Measurements from ENCODE around the gene PLCB1. TPM values are rescaled to one million over a fixed set of nuclear protein-coding genes. Genes with fewer than 3 reads are reported as not detected.

Gene PLCB1
- total and polyA plus RNA-seq, 2 donors (not counting 3 experiments of a cell fraction or from before 2014, with no cell fraction given), result 10.2 to 53.4 TPM

DNA sequence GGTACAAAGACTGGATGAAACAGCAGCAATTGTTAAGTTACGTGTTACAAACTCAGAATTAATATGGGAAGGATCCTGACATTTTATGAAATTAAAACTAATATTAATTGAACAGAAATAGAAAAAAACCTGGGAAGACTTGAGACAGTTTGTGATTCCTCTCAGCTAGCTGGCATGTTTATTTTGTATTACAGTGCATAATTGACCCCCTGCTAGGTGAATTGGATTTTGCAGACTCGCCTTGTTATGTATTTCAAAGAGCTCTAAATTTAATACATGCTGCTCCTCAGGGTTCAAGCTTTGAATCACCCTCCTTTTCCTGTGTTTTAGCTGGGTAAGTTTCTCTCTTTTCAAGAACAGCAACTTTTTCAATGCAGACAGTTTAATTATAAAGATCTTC, 339.4 kb downstream of the PLCB1 start:
- no peak for TF ChIP-seq GATA2 (IDR thresholded peaks at IDR 0.05; ENCODE audit: insufficient read depth, insufficient read length, low read depth, low read length)
- no peak for TF ChIP-seq EZH2 (IDR thresholded peaks at IDR 0.05; ENCODE audit: borderline replicate concordance, low read depth, low read length, severe bottlenecking)
- TF ChIP-seq POLR2AphosphoS5 (IDR thresholded peaks at IDR 0.05; ENCODE audit: insufficient read depth, low read depth, low read length), result no peak
- TF ChIP-seq CTCF (IDR thresholded peaks at IDR 0.05; ENCODE audit: extremely low read depth in 1 of 2, insufficient read depth in 1 of 2, low read depth in 1 of 2, low read length in 2 of 2), result no peak
- H4K20me1 ChIP-seq (replicated peaks; ENCODE audit: control insufficient read depth, extremely low read depth, insufficient read depth, low read length), result no peaks in the 10 kb centered on the region
- H3K27me3 ChIP-seq (ENCODE audit: control insufficient read depth in 2 of 2, insufficient read depth in 2 of 2, low read length in 2 of 2), result no peaks in the 10 kb centered on the region
- H3K9me3 ChIP-seq (replicated peaks; ENCODE audit: control insufficient read depth, insufficient read depth, low read length), result no peaks in the 10 kb centered on the region
- no peak overlapping the region for H3K9ac ChIP-seq (replicated peaks; ENCODE audit: extremely low read depth, insufficient read depth, low read length)
- dilution Hi-C loops (cut with MboI; ENCODE audit: extremely low pct_ligation_motif_present, low sequenced_read_pairs), result no loop called here
- no peaks in the 10 kb centered on the region for H3K9me1 ChIP-seq (replicated peaks; ENCODE audit: control insufficient read depth, extremely low read depth, insufficient read depth, low read length)
- no peak for DNase-seq (ENCODE audit: low read depth, low spot score)
- ChIA-PET POLR2A (no interaction called here), CTCF (interaction anchor here (1.1 kb wide), 1 partner anchor 75 kb away, joined by 3 read pairs; no protein-coding TSS in a partner anchor)
- no peaks in the 10 kb centered on the region for H3K79me2 ChIP-seq (ENCODE audit: control insufficient read depth, insufficient read depth, low read length)
- BruUV-seq (replicated peaks), result no TSS peak
- H2AFZ ChIP-seq (ENCODE audit: low read depth, low read length), result no peak overlapping the region
- no peak for FAIRE-seq
- intact Hi-C loops (cut with micrococcal nuclease), result no loop called here
- no peaks in the 10 kb centered on the region for H3K36me3 ChIP-seq (ENCODE audit: control insufficient read depth in 2 of 2, extremely low read depth in 1 of 2, insufficient read depth in 2 of 2, low read length in 2 of 2)
- no peaks in the 10 kb centered on the region for H3K4me1 ChIP-seq (ENCODE audit: control insufficient read depth, extremely low read depth, insufficient read depth, low read length)
- no peak overlapping the region for H3K4me3 ChIP-seq (replicated peaks in 1 of 3; ENCODE audit: insufficient read depth in 1 of 3, low read depth in 1 of 3, low read length in 3 of 3)
- H3K4me2 ChIP-seq (ENCODE audit: insufficient read depth, low read length), result no peak overlapping the region
- no peak overlapping the region for H3K27ac ChIP-seq (ENCODE audit: insufficient read depth, low read depth, low read length)

- dilution Hi-C loops (cut with MboI; ENCODE audit: extremely low pct_ligation_motif_present, low sequenced_read_pairs) (no loop called here), intact Hi-C loops (cut with micrococcal nuclease) (no loop called here)
- H2AFZ ChIP-seq (ENCODE audit: low read depth, low read length), result no peak overlapping the region
- DNase-seq (ENCODE audit: low read depth, low spot score) (no peak), FAIRE-seq (no peak)
- no peaks in the 10 kb centered on the region for H4K20me1 ChIP-seq (replicated peaks; ENCODE audit: control insufficient read depth, extremely low read depth, insufficient read depth, low read length)
- no peak overlapping the region for H3K9ac ChIP-seq (replicated peaks; ENCODE audit: extremely low read depth, insufficient read depth, low read length)
- ChIA-PET POLR2A (no interaction called here), CTCF (no interaction called here)
- H3K9me1 ChIP-seq (replicated peaks; ENCODE audit: control insufficient read depth, extremely low read depth, insufficient read depth, low read length), result no peaks in the 10 kb centered on the region
- TF ChIP-seq JUN (IDR thresholded peaks at IDR 0.05; ENCODE audit: borderline replicate concordance, insufficient read depth, insufficient read length, low read depth), result peak; percentile 28
- no peak for TF ChIP-seq GATA2 (IDR thresholded peaks at IDR 0.05; ENCODE audit: insufficient read depth, insufficient read length, low read depth, low read length)
- no peak overlapping the region for H3K27ac ChIP-seq (ENCODE audit: insufficient read depth, low read depth, low read length)
- H3K79me2 ChIP-seq (ENCODE audit: control insufficient read depth, insufficient read depth, low read length), result no peaks in the 10 kb centered on the region
- no TSS peak for BruUV-seq (replicated peaks)
- H3K4me2 ChIP-seq (ENCODE audit: insufficient read depth, low read length), result no peak overlapping the region
- H3K36me3 ChIP-seq (ENCODE audit: control insufficient read depth in 2 of 2, extremely low read depth in 1 of 2, insufficient read depth in 2 of 2, low read length in 2 of 2), result no peaks in the 10 kb centered on the region
- H3K27me3 ChIP-seq (ENCODE audit: control insufficient read depth in 2 of 2, insufficient read depth in 2 of 2, low read length in 2 of 2), result no peaks in the 10 kb centered on the region
- no peak overlapping the region for H3K4me3 ChIP-seq (replicated peaks in 1 of 3; ENCODE audit: insufficient read depth in 1 of 3, low read depth in 1 of 3, low read length in 3 of 3)
- H3K4me1 ChIP-seq (ENCODE audit: control insufficient read depth, extremely low read depth, insufficient read depth, low read length), result no peaks in the 10 kb centered on the region
- no peaks in the 10 kb centered on the region for H3K9me3 ChIP-seq (replicated peaks; ENCODE audit: control insufficient read depth, insufficient read depth, low read length)
These were observed 341.4 kb downstream of the PLCB1 start for GRCh38 chr20:8473459-8473858.
